HG03457 (cell line): ENCODE results near the gene SLC6A17.

ENCODE experiments used
- ATAC-seq: cut with Tn5 transposase; IDR thresholded peaks from one replicate; pipeline ENCODE4 v1.9.1; 2021; ENCODE audit warnings: moderate number of reproducible peaks; ENCODE audit not compliant: unreplicated experiment

SLC6A17 gene

GRCh38 chr1:110239441-110240430 lies 89.4 kb downstream of the SLC6A17 start:
- ATAC-seq: no peak

GRCh38 chr1:110240476-110241210 lies 90.3 kb downstream of the SLC6A17 start:
- ATAC-seq: no peak

- no peak for ATAC-seq
These were observed 91.2 kb downstream of the SLC6A17 start for GRCh38 chr1:110241516-110241915.

- ATAC-seq: no peak
These were observed 91.8 kb downstream of the SLC6A17 start for GRCh38 chr1:110242062-110242461.

GRCh38 chr1:110242731-110243130 lies 92.4 kb downstream of the SLC6A17 start:
- ATAC-seq: no peak

- ATAC-seq: no peak
These were observed 92.9 kb downstream of the SLC6A17 start for GRCh38 chr1:110243146-110243545.

GRCh38 chr1:110243574-110243973 lies 93.3 kb downstream of the SLC6A17 start:
- no peak for ATAC-seq

GRCh38 chr1:110245876-110246620 lies 95.8 kb downstream of the SLC6A17 start:
- no peak for ATAC-seq

GRCh38 chr1:110248746-110249145 lies 98.5 kb downstream of the SLC6A17 start:
- ATAC-seq: no peak

- ATAC-seq: no peak
These were observed 99.0 kb downstream of the SLC6A17 start for GRCh38 chr1:110249256-110249655.

GRCh38 chr1:110250008-110250407 lies 99.7 kb downstream of the SLC6A17 start:
- no peak for ATAC-seq

GRCh38 chr1:110250749-110251148 lies 100.5 kb downstream of the SLC6A17 start:
- ATAC-seq: no peak
